Caco-2 (cell line): ENCODE results near the gene WNK2. TPM values are rescaled to one million over a fixed set of nuclear protein-coding genes. Genes with fewer than 3 reads are reported as not detected.

Experiments used
- BruUV-seq: library from RNA; stranded (reverse); fragments of 400-500 nt; replicated peaks from 2 replicates; lab custom pipeline; 2021; lab: Mats Ljungman, UMichigan
- CTCF ChIA-PET: fragments of 300-600 bp; sonication (Branson Sonifier 250); formaldehyde crosslinking; loops from one replicate; lab custom pipeline; 2022; ENCODE audit warnings: antibody characterized with exemption; lab: Charles Lee
- POLR2A ChIA-PET: fragments of 300-600 bp; sonication (Branson Sonifier 250); formaldehyde crosslinking; loops from one replicate; lab custom pipeline; 2022; ENCODE audit warnings: antibody characterized with exemption; lab: Charles Lee
- DNase-seq, 2 experiments: peaks; one replicate each; pipeline versions ENCODE4 v3.0.0 to v3.0.0-alpha.2; 2020 to 2022
- H3K27me3 ChIP-seq: replicated peaks from 2 replicates; pipeline ENCODE4 v1.6.0; 2011; ENCODE audit warnings: low read length; ENCODE audit not compliant: control insufficient read depth, insufficient read depth
- H3K36me3 ChIP-seq: 2 replicates; pipeline ENCODE4 v1.5.1; 2011; ENCODE audit warnings: low read length; ENCODE audit not compliant: control insufficient read depth, insufficient read depth
- H3K4me1 ChIP-seq: fragments of 250-450 bp; sonication (Bioruptor Pico); 2 replicates; pipeline ENCODE4 v1.5.1; 2020; ENCODE audit warnings: mild to moderate bottlenecking
- H3K4me3 ChIP-seq: 2 replicates; pipeline ENCODE4 v1.5.1; 2011; ENCODE audit warnings: low read depth, mild to moderate bottlenecking, control low read depth, low read length
- H3K9me3 ChIP-seq: fragments of 250-450 bp; sonication (Bioruptor Pico); 2 replicates; pipeline ENCODE4 v1.5.1; 2020; ENCODE audit warnings: mild to moderate bottlenecking, moderate library complexity
- H3K27ac Mint-ChIP-seq: one replicate; pipeline ENCODE4 v1.8.0; 2022; ENCODE audit warnings: mixed read lengths; ENCODE audit not compliant: unreplicated experiment
- H3K27me3 Mint-ChIP-seq: one replicate; pipeline ENCODE4 v1.8.0; 2022; ENCODE audit warnings: mixed read lengths; ENCODE audit not compliant: insufficient read depth, unreplicated experiment
- H3K36me3 Mint-ChIP-seq: one replicate; pipeline ENCODE4 v1.8.0; 2022; ENCODE audit warnings: mild to moderate bottlenecking, mixed read lengths; ENCODE audit not compliant: insufficient read depth, unreplicated experiment
- H3K4me1 Mint-ChIP-seq: one replicate; pipeline ENCODE4 v1.8.0; 2022; ENCODE audit warnings: low read depth, mixed read lengths; ENCODE audit not compliant: unreplicated experiment
- H3K4me3 Mint-ChIP-seq: one replicate; pipeline ENCODE4 v1.8.0; 2022; ENCODE audit warnings: mild to moderate bottlenecking, moderate library complexity, mixed read lengths; ENCODE audit not compliant: unreplicated experiment
- H3K9me3 Mint-ChIP-seq: one replicate; pipeline ENCODE4 v1.8.0; 2022; ENCODE audit warnings: mixed read lengths; ENCODE audit not compliant: unreplicated experiment
- CTCF ChIP-seq, 2 experiments: fragments of 200-600 bp in 1 of 2; IDR thresholded peaks; 1 replicate in 1 of 2; 2 replicates in 1 of 2; pipeline versions ENCODE4 v1.5.1 to v1.8.0; 2011 to 2022; ENCODE audit warnings: antibody characterized with exemption in 1 of 2, control low read depth in 1 of 2, inconsistent platforms in 1 of 2, low read depth in 1 of 2, low read length in 1 of 2, mild to moderate bottlenecking in 1 of 2, moderate library complexity in 1 of 2; ENCODE audit not compliant: insufficient read depth in 1 of 2, severe bottlenecking in 1 of 2, unreplicated experiment in 1 of 2
- intact Hi-C: fragments of 100-400 bp; cut with micrococcal nuclease; formaldehyde crosslinking; loops from one replicate; pipeline ENCODE4 v1.10.0; 2022; ENCODE audit not compliant: unreplicated experiment
- total RNA-seq: library from RNA; stranded (reverse); gene quantifications from 2 replicates; pipeline ENCODE4 v1.2.3, GENCODE V29; 2022

The WNK2 gene
- total RNA-seq, 1 experiment from 2014 or later: 21.7 TPM

- Mint-ChIP-seq H3K27me3 (no peaks in the 10 kb centered on the region), H3K4me1 (peaks cover 24% of the 10 kb centered on the region), H3K4me3 (peak overlapping the region; percentile 29), H3K36me3 (peaks cover 9% of the 10 kb centered on the region), H3K27ac (peak overlapping the region; percentile 55), H3K9me3 (no peaks in the 10 kb centered on the region)
- no peak for DNase-seq
- Histone ChIP-seq H3K27me3 (no peaks in the 10 kb centered on the region), H3K4me3 (no peak overlapping the region), H3K36me3 (no peaks in the 10 kb centered on the region), H3K4me1 (peaks cover 27% of the 10 kb centered on the region), H3K9me3 (no peaks in the 10 kb centered on the region)
- BruUV-seq: no TSS peak
- no peak for TF ChIP-seq CTCF (IDR thresholded peaks at IDR 0.05; ENCODE audit: insufficient read depth in 1 of 2, low read depth in 1 of 2, low read length in 1 of 2, severe bottlenecking in 1 of 2, unreplicated experiment in 1 of 2)
- intact Hi-C loops: no loop called here
- ChIA-PET CTCF (interaction anchor here (0.6 kb wide), 1 partner anchor 291 kb away, joined by 12 read pairs; no protein-coding TSS in a partner anchor), POLR2A (no interaction called here)
These were observed 17.0 kb downstream of the WNK2 start for GRCh38 chr9:93200989-93201334.

- peaks cover 15% of the 10 kb centered on the region for H3K4me1 Mint-ChIP-seq
- no peaks in the 10 kb centered on the region for H3K9me3 ChIP-seq
- no peak for TF ChIP-seq CTCF (IDR thresholded peaks at IDR 0.05; ENCODE audit: insufficient read depth in 1 of 2, low read depth in 1 of 2, low read length in 1 of 2, severe bottlenecking in 1 of 2, unreplicated experiment in 1 of 2)
- CTCF ChIA-PET: no interaction called here
- DNase-seq: no peak
- H3K36me3 Mint-ChIP-seq: no peaks in the 10 kb centered on the region
- H3K4me3 ChIP-seq: no peak overlapping the region
- H3K9me3 Mint-ChIP-seq: no peaks in the 10 kb centered on the region
- peak overlapping the region; percentile 61 for H3K27ac Mint-ChIP-seq
- H3K36me3 ChIP-seq: no peaks in the 10 kb centered on the region
- peaks cover 19% of the 10 kb centered on the region for H3K4me1 ChIP-seq
- POLR2A ChIA-PET: no interaction called here
- no peaks in the 10 kb centered on the region for H3K27me3 ChIP-seq
- H3K27me3 Mint-ChIP-seq: no peaks in the 10 kb centered on the region
- intact Hi-C loops: no loop called here
- no peak overlapping the region for H3K4me3 Mint-ChIP-seq
- no TSS peak for BruUV-seq
These were observed 19.2 kb downstream of the WNK2 start for GRCh38 chr9:93203026-93203717.

GRCh38 chr9:93203718-93204469 is 20.0 kb downstream of the WNK2 start:
- ChIA-PET POLR2A (no interaction called here), CTCF (no interaction called here)
- Histone ChIP-seq H3K9me3 (no peaks in the 10 kb centered on the region), H3K4me1 (peaks cover 19% of the 10 kb centered on the region), H3K4me3 (no peak overlapping the region), H3K27me3 (no peaks in the 10 kb centered on the region), H3K36me3 (no peaks in the 10 kb centered on the region)
- H3K4me3 Mint-ChIP-seq: no peak overlapping the region
- no TSS peak for BruUV-seq
- no peaks in the 10 kb centered on the region for H3K9me3 Mint-ChIP-seq
- H3K27ac Mint-ChIP-seq: peak overlapping the region; percentile 61
- H3K27me3 Mint-ChIP-seq: no peaks in the 10 kb centered on the region
- intact Hi-C loops: no loop called here
- H3K4me1 Mint-ChIP-seq: peaks cover 15% of the 10 kb centered on the region
- H3K36me3 Mint-ChIP-seq: no peaks in the 10 kb centered on the region
- no peak for DNase-seq
- TF ChIP-seq CTCF (IDR thresholded peaks at IDR 0.05; ENCODE audit: insufficient read depth in 1 of 2, low read depth in 1 of 2, low read length in 1 of 2, severe bottlenecking in 1 of 2, unreplicated experiment in 1 of 2): no peak
